Testis (tissue), 2 donors: ENCODE data around the gene HOXC6.

ENCODE experiments used
- POLR2A ChIP-seq: fragments of 450-650 bp; IDR thresholded peaks from one replicate; pipeline ENCODE4 v1.6.1; 2017; ENCODE audit warnings: antibody characterized with exemption, mild to moderate bottlenecking, moderate library complexity
- TF ChIP-seq, protein P1 (sequence below), 3 experiments: fragments of 450-650 bp in 2 of 3; fragments of 200-600 bp in 1 of 3; sonication (generic) in 1 of 3; IDR thresholded peaks; one replicate each; pipeline ENCODE4 v1.5.1; 2016 to 2019; ENCODE audit warnings: antibody characterized with exemption in 3 of 3, mild to moderate bottlenecking in 2 of 3, moderate library complexity in 1 of 3

DNA sequence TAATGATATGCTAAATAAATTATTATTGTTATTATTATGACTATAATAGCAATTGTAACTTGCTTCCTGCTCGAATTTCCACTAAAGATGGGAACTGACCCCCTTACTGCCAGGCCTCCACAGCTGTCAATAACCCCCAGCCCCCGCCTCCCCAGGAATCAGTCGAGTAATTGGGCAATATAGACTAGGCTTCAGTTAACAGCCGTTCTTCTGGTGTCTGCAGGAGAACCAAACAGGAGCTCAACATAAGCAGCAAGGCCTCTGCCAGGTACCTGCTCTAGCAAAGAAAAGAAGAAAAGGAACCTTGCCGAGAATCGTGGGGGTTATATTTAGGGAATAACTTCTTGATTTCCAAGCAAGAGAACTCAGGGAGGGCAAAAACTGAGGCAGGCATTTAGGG, 47.2 kb downstream of the HOXC6 start:
- TF ChIP-seq, protein P1, sequence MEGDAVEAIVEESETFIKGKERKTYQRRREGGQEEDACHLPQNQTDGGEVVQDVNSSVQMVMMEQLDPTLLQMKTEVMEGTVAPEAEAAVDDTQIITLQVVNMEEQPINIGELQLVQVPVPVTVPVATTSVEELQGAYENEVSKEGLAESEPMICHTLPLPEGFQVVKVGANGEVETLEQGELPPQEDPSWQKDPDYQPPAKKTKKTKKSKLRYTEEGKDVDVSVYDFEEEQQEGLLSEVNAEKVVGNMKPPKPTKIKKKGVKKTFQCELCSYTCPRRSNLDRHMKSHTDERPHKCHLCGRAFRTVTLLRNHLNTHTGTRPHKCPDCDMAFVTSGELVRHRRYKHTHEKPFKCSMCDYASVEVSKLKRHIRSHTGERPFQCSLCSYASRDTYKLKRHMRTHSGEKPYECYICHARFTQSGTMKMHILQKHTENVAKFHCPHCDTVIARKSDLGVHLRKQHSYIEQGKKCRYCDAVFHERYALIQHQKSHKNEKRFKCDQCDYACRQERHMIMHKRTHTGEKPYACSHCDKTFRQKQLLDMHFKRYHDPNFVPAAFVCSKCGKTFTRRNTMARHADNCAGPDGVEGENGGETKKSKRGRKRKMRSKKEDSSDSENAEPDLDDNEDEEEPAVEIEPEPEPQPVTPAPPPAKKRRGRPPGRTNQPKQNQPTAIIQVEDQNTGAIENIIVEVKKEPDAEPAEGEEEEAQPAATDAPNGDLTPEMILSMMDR (IDR thresholded peaks at IDR 0.05), result no peak
- no peak for TF ChIP-seq POLR2A
